Upper lobe of left lung (tissue), 6 donors: ENCODE data around the gene CYP24A1. TPM values are rescaled to one million over a fixed set of nuclear protein-coding genes. Genes with fewer than 3 reads are reported as not detected.

Source experiments
- ATAC-seq, 2 donors: fragments of 200-7000 bp; cut with Tn5 transposase; one replicate each; pipeline ENCODE4 v1.9.1; 2022; ENCODE audit warnings: mild to moderate bottlenecking in 2 of 2, moderate library complexity in 2 of 2; ENCODE audit not compliant: low FRiP score in 2 of 2
- DNase-seq, 2 donors: peaks; one replicate each; pipeline ENCODE4 v3.0.0-alpha.2; 2019 to 2020
- H3K27ac ChIP-seq, 4 donors: fragments of 200-600 bp; sonication (generic); one replicate each; pipeline ENCODE4 v1.5.1; 2016 to 2019
- H3K27me3 ChIP-seq, 4 donors: fragments of 200-600 bp; sonication (generic); one replicate each; pipeline ENCODE4 v1.5.1; 2017 to 2019
- H3K36me3 ChIP-seq, 4 donors: fragments of 200-600 bp; sonication (generic); one replicate each; pipeline ENCODE4 v1.5.1; 2016 to 2019
- H3K4me1 ChIP-seq, 4 donors: fragments of 200-600 bp; sonication (generic); one replicate each; pipeline ENCODE4 v1.5.1; 2018 to 2019
- H3K4me3 ChIP-seq, 4 donors: fragments of 200-600 bp; sonication (generic); one replicate each; pipeline ENCODE4 v1.5.1; 2017 to 2019; ENCODE audit warnings: mild to moderate bottlenecking in 2 of 4, moderate library complexity in 1 of 4
- H3K9me3 ChIP-seq, 4 donors: fragments of 200-600 bp; sonication (generic); one replicate each; pipeline ENCODE4 v1.5.1; 2018 to 2019
- CTCF ChIP-seq, 6 experiments: fragments of 450-650 bp in 4 of 6; fragments of 200-600 bp in 2 of 6; sonication (generic) in 2 of 6; IDR thresholded peaks; one replicate each; pipeline ENCODE4 v1.5.1; 2016 to 2019; ENCODE audit warnings: antibody characterized with exemption in 6 of 6
- EP300 ChIP-seq, 4 donors: sonication (generic); formaldehyde crosslinking; IDR thresholded peaks; one replicate each; pipeline ENCODE4 v1.5.1; 2017; ENCODE audit warnings: antibody characterized with exemption in 4 of 4, control low read depth in 2 of 4
- POLR2A ChIP-seq, 4 donors: fragments of 450-650 bp; IDR thresholded peaks; one replicate each; pipeline ENCODE4 v1.5.1; 2016 to 2017; ENCODE audit warnings: antibody characterized with exemption in 4 of 4, mild to moderate bottlenecking in 2 of 4
- POLR2AphosphoS5 ChIP-seq, 2 donors: sonication (generic); formaldehyde crosslinking; IDR thresholded peaks; one replicate each; pipeline ENCODE4 v1.5.1; 2017; ENCODE audit warnings: antibody characterized with exemption in 2 of 2
- WGBS, 2 donors: methylation state at CpG; one replicate each; pipeline ENCODE4 v1.1.5; 2017 to 2018; 5-methylcytosine and 5-hydroxymethylcytosine counted together
- total RNA-seq, 6 donors: library from RNA; depleted of rRNA in 4 of 6; stranded (reverse); fragments of >200 nt in 4 of 6; gene quantifications; one replicate each; pipeline versions ENCODE4 v1.1.0 to v1.2.1, GENCODE V29; 2016 to 2021
- donor health status: DM: no; HTN: no; CAD: no; lungs with moderate emphysema.
- donor health status: DM: no; HTN: yes; CAD: no; lungs with severe emphysema.

CYP24A1 gene
- total RNA-seq, 6 donors from 2014 or later, result 0.13 to 31.0 (median 0.61) TPM; not detected in 1

GRCh38 chr20:54180931-54181330 is 7.1 kb upstream of the CYP24A1 start:
- DNase-seq (no peak), ATAC-seq (no peak)
- no peaks in the 10 kb centered on the region for H3K27me3 ChIP-seq
- no peaks in the 10 kb centered on the region for H3K9me3 ChIP-seq
- WGBS, 2 donors, result 86 to 100% methylated on average over 1 of the region's 1 CpG
- no peaks in the 10 kb centered on the region for H3K36me3 ChIP-seq
- no peak overlapping the region for H3K27ac ChIP-seq
- no peaks in the 10 kb centered on the region for H3K4me1 ChIP-seq
- H3K4me3 ChIP-seq, result no peak overlapping the region
- TF ChIP-seq CTCF (IDR thresholded peaks at IDR 0.05), result no peak
- TF ChIP-seq EP300 (IDR thresholded peaks at IDR 0.05), result no peak
- no peak for TF ChIP-seq POLR2A (IDR thresholded peaks at IDR 0.05)
- no peak for TF ChIP-seq POLR2AphosphoS5 (IDR thresholded peaks at IDR 0.05)

- WGBS, 2 donors, result 50 to 57% methylated on average over 2 of the region's 2 CpGs
- no peak for TF ChIP-seq CTCF (IDR thresholded peaks at IDR 0.05)
- TF ChIP-seq EP300 (IDR thresholded peaks at IDR 0.05), result no peak
- no peak for TF ChIP-seq POLR2AphosphoS5 (IDR thresholded peaks at IDR 0.05)
- TF ChIP-seq POLR2A (IDR thresholded peaks at IDR 0.05), result no peak
- Histone ChIP-seq H3K9me3 (no peaks in the 10 kb centered on the region), H3K36me3 (no peaks in the 10 kb centered on the region), H3K27me3 (no peaks in the 10 kb centered on the region), H3K27ac (no peak overlapping the region), H3K4me3 (no peak overlapping the region), H3K4me1 (peaks cover 0 to 3% (median under 1%) of the 10 kb centered on the region in 4 donors)
- DNase-seq (no peak), ATAC-seq (no peak)
These were observed 6.2 kb upstream of the CYP24A1 start for GRCh38 chr20:54179946-54180345.

GRCh38 chr20:54178256-54178655 is 4.5 kb upstream of the CYP24A1 start:
- H3K4me3 ChIP-seq, result no peak overlapping the region
- ATAC-seq (no peak), DNase-seq (no peak)
- H3K27me3 ChIP-seq, result peaks cover 0 to 10% (median 9%) of the 10 kb centered on the region in 4 donors
- H3K36me3 ChIP-seq, result no peaks in the 10 kb centered on the region
- no peak for TF ChIP-seq CTCF (IDR thresholded peaks at IDR 0.05)
- TF ChIP-seq POLR2AphosphoS5 (IDR thresholded peaks at IDR 0.05), result no peak
- no peak for TF ChIP-seq POLR2A (IDR thresholded peaks at IDR 0.05)
- no peak for TF ChIP-seq EP300 (IDR thresholded peaks at IDR 0.05)
- 62 to 79% methylated on average over 2 of the region's 2 CpGs for WGBS, 2 donors
- H3K9me3 ChIP-seq, result no peaks in the 10 kb centered on the region
- H3K4me1 ChIP-seq, result peaks cover 10 to 20% (median 15%) of the 10 kb centered on the region in 4 donors
- H3K27ac ChIP-seq, result no peak overlapping the region

GRCh38 chr20:54177378-54177777 is 3.6 kb upstream of the CYP24A1 start:
- ATAC-seq (no peak), DNase-seq (no peak)
- Histone ChIP-seq H3K4me3 (no peak overlapping the region), H3K36me3 (no peaks in the 10 kb centered on the region), H3K27me3 (peaks cover 0 to 18% (median 11%) of the 10 kb centered on the region in 4 donors), H3K4me1 (peaks cover 15 to 28% (median 19%) of the 10 kb centered on the region in 4 donors), H3K9me3 (no peaks in the 10 kb centered on the region), H3K27ac (no peak overlapping the region)
- no peak for TF ChIP-seq CTCF (IDR thresholded peaks at IDR 0.05)
- TF ChIP-seq EP300 (IDR thresholded peaks at IDR 0.05), result no peak
- TF ChIP-seq POLR2AphosphoS5 (IDR thresholded peaks at IDR 0.05), result no peak
- WGBS, 2 donors, result 79 to 82% methylated on average over 6 of the region's 6 CpGs

GRCh38 chr20:54176610-54177009 is 2.8 kb upstream of the CYP24A1 start:
- Histone ChIP-seq H3K9me3 (no peaks in the 10 kb centered on the region), H3K36me3 (no peaks in the 10 kb centered on the region), H3K4me1 (peaks cover 15 to 28% (median 19%) of the 10 kb centered on the region in 4 donors), H3K27me3 (peaks cover 0 to 20% (median 11%) of the 10 kb centered on the region in 4 donors), H3K27ac (no peak overlapping the region), H3K4me3 (no peak overlapping the region)
- DNase-seq, result no peak
- TF ChIP-seq CTCF (IDR thresholded peaks at IDR 0.05), result no peak
- no peak for TF ChIP-seq EP300 (IDR thresholded peaks at IDR 0.05)
- no peak for TF ChIP-seq POLR2A (IDR thresholded peaks at IDR 0.05)
- TF ChIP-seq POLR2AphosphoS5 (IDR thresholded peaks at IDR 0.05), result no peak
- 75 to 92% methylated on average over 2 of the region's 2 CpGs for WGBS, 2 donors
- ATAC-seq, result no peak
